ENCODE data around the gene PRM1. TPM values are rescaled to one million over a fixed set of nuclear protein-coding genes. Genes with fewer than 3 reads are reported as not detected.

PRM1 gene
- total and polyA plus RNA-seq, 2 of the 13 experiments (the other 11 are each of a cell fraction or from before 2014, with no cell fraction given), result not detected

DNA sequence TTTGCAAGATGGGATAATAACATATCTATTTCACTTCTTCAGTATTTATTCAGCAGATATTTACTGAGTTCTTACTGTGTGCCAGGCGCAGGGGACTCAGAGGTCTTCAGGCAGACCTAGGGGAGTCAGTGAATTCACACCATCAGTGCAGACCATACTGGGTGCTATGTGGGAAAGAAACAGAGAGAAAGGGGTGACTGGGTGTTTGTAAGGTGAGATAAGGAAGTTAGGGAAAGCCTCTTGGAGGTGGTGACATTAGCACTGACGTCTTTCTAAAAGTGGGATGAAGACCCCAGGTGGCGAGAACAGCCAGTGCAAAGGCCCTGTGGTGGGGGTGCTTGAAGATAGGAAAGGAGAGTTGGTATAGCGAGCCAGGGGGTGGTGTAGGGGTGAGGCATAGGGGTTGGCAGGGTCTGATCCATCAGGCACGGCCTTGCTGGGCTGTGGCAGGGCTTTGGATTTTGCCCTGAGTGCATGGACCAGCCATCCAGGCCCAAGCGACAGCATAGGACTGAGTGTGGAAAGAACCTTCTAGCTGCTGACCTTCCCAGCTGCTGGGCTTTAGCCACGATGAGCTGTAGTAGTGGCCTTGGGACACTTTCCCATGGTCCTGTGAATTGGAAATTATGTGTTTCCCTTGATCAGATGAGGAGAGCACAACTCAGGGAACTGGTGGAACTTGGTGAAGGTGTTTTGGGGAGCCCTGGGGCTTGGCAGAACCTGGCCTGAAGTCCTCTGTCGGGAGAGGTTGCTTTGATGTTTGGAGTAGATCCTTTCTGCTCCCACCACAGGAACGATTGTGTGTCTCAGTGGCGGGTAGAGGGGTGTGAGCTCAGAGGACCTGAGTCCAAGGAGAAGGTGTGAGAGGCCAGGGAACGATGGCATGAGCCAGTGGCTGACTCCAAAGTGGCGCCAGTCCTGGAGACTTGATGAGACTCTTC lies 21.2 kb downstream of the PRM1 start (continued):
- TF ChIP-seq KDM2A (CRISPR knock-in tag; IDR thresholded peaks at IDR 0.05; ENCODE audit: borderline replicate concordance, low read depth) (no peak), ZNF619 (CRISPR knock-in tag; IDR thresholded peaks at IDR 0.05) (no peak), ZNF572 (CRISPR knock-in tag; IDR thresholded peaks at IDR 0.05) (peak; percentile 39; the same call in 1 of the 2 replicates), SP1 (IDR thresholded peaks at IDR 0.05) (no peak), SP1 (CRISPR knock-in tag; IDR thresholded peaks at IDR 0.05) (no peak), DBP (CRISPR knock-in tag; IDR thresholded peaks at IDR 0.05; ENCODE audit: not compliant biosample characterization) (no peak), ZFP36L1 (CRISPR knock-in tag; IDR thresholded peaks at IDR 0.05) (no peak), ZNF816 (CRISPR knock-in tag; IDR thresholded peaks at IDR 0.05; ENCODE audit: borderline replicate concordance) (no peak), KAT8 (CRISPR knock-in tag; IDR thresholded peaks at IDR 0.05) (peak; percentile 17; the same call in 1 of the 2 replicates), ZNF138 (CRISPR knock-in tag; IDR thresholded peaks at IDR 0.05; ENCODE audit: low read depth) (no peak), ZNF207 (IDR thresholded peaks at IDR 0.05; ENCODE audit: borderline replicate concordance) (0 out of 2 replicates have a peak, but pooled peaks have one; percentile 21), NONO (IDR thresholded peaks at IDR 0.05) (no peak), NONO (CRISPR knock-in tag; conservative IDR thresholded peaks at IDR 0.05) (no peak), ZNF441 (CRISPR knock-in tag; IDR thresholded peaks at IDR 0.05; ENCODE audit: borderline replicate concordance) (peak; percentile 65; the same call in 1 of the 2 replicates), RARA (CRISPR knock-in tag; IDR thresholded peaks at IDR 0.05) (peak; percentile 3; the same call in 1 of the 2 replicates), ZBTB39 (CRISPR knock-in tag; IDR thresholded peaks at IDR 0.05) (0 out of 2 replicates have a peak, but pooled peaks have one; percentile 57)
- TF ChIP-seq, protein P1, sequence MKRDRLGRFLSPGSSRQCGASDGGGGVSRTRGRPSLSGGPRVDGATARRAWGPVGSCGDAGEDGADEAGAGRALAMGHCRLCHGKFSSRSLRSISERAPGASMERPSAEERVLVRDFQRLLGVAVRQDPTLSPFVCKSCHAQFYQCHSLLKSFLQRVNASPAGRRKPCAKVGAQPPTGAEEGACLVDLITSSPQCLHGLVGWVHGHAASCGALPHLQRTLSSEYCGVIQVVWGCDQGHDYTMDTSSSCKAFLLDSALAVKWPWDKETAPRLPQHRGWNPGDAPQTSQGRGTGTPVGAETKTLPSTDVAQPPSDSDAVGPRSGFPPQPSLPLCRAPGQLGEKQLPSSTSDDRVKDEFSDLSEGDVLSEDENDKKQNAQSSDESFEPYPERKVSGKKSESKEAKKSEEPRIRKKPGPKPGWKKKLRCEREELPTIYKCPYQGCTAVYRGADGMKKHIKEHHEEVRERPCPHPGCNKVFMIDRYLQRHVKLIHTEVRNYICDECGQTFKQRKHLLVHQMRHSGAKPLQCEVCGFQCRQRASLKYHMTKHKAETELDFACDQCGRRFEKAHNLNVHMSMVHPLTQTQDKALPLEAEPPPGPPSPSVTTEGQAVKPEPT (CRISPR knock-in tag; IDR thresholded peaks at IDR 0.05; ENCODE audit: low read depth), result 0 out of 2 replicates have a peak, but pooled peaks have one; percentile 67
- TF ChIP-seq, protein P2, sequence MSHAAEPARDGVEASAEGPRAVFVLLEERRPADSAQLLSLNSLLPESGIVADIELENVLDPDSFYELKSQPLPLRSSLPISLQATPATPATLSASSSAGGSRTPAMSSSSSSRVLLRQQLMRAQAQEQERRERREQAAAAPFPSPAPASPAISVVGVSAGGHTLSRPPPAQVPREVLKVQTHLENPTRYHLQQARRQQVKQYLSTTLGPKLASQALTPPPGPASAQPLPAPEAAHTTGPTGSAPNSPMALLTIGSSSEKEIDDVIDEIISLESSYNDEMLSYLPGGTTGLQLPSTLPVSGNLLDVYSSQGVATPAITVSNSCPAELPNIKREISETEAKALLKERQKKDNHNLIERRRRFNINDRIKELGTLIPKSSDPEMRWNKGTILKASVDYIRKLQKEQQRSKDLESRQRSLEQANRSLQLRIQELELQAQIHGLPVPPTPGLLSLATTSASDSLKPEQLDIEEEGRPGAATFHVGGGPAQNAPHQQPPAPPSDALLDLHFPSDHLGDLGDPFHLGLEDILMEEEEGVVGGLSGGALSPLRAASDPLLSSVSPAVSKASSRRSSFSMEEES (CRISPR knock-in tag; IDR thresholded peaks at IDR 0.05), result no peak
- TF ChIP-seq, protein P3, sequence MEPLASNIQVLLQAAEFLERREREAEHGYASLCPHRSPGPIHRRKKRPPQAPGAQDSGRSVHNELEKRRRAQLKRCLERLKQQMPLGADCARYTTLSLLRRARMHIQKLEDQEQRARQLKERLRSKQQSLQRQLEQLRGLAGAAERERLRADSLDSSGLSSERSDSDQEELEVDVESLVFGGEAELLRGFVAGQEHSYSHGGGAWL (CRISPR knock-in tag; IDR thresholded peaks at IDR 0.05), result no peak
- TF ChIP-seq, protein P4, sequence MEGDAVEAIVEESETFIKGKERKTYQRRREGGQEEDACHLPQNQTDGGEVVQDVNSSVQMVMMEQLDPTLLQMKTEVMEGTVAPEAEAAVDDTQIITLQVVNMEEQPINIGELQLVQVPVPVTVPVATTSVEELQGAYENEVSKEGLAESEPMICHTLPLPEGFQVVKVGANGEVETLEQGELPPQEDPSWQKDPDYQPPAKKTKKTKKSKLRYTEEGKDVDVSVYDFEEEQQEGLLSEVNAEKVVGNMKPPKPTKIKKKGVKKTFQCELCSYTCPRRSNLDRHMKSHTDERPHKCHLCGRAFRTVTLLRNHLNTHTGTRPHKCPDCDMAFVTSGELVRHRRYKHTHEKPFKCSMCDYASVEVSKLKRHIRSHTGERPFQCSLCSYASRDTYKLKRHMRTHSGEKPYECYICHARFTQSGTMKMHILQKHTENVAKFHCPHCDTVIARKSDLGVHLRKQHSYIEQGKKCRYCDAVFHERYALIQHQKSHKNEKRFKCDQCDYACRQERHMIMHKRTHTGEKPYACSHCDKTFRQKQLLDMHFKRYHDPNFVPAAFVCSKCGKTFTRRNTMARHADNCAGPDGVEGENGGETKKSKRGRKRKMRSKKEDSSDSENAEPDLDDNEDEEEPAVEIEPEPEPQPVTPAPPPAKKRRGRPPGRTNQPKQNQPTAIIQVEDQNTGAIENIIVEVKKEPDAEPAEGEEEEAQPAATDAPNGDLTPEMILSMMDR (CRISPR knock-in tag; IDR thresholded peaks at IDR 0.05), result 0 out of 2 replicates have a peak, but pooled peaks have one; percentile 8
